AG04449 (cell line): Measurements from ENCODE around the gene COL15A1.

Experiments
- CTCF ChIA-PET: fragments of 350-600 bp; formaldehyde crosslinking; extraction: SDS; loops from one replicate; lab custom pipeline; 2021; ENCODE audit warnings: antibody characterized with exemption; lab: Yijun Ruan, JAX
- POLR2A ChIA-PET: fragments of 400-600, 350-600 bp; formaldehyde crosslinking; extraction: SDS; loops from one replicate; lab custom pipeline; 2020; ENCODE audit warnings: antibody characterized with exemption, inconsistent platforms; lab: Yijun Ruan, JAX
- DNase-seq: peaks from one replicate; pipeline ENCODE4 v3.0.0-alpha.2; 2010; ENCODE audit warnings: low read depth, low spot score
- H3K4me3 ChIP-seq: 2 replicates; pipeline ENCODE4 v1.5.1; 2011; ENCODE audit warnings: low read depth, mild to moderate bottlenecking, control low read depth, low read length
- TF ChIP-seq, protein P1 (sequence below): IDR thresholded peaks from one replicate; pipeline ENCODE4 v1.5.1; 2011; ENCODE audit warnings: mild to moderate bottlenecking, moderate library complexity, low read length, control low read depth, inconsistent platforms; ENCODE audit not compliant: insufficient read depth; ENCODE audit errors: missing control alignments

COL15A1 gene

DNA sequence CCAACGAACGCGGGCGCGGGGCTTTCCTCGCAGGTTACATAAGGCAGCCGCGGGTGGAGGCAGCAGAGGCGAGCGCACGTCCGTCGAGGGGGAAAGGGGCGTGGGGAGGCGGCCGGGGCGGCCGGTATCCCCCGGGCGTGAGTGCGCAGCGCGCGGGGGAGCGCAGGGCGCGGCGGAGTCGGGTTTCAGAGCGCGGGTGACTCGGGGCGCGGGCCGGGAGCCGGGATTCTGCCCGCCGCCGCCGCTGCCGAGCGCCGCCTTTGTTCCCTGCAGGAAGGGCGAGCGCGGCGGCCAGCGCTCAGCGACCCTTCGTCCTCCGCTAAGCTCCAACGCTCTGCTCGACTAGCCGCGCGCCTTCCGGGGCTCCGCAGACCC is at the start of gene COL15A1:
Gene COL15A1, plus strand, starts transcription at position 226 of the 375 bp plus-strand sequence. CDS start 155 bp downstream, outside the sequence.
- POLR2A ChIA-PET = no interaction called here
- TF ChIP-seq, protein P1, sequence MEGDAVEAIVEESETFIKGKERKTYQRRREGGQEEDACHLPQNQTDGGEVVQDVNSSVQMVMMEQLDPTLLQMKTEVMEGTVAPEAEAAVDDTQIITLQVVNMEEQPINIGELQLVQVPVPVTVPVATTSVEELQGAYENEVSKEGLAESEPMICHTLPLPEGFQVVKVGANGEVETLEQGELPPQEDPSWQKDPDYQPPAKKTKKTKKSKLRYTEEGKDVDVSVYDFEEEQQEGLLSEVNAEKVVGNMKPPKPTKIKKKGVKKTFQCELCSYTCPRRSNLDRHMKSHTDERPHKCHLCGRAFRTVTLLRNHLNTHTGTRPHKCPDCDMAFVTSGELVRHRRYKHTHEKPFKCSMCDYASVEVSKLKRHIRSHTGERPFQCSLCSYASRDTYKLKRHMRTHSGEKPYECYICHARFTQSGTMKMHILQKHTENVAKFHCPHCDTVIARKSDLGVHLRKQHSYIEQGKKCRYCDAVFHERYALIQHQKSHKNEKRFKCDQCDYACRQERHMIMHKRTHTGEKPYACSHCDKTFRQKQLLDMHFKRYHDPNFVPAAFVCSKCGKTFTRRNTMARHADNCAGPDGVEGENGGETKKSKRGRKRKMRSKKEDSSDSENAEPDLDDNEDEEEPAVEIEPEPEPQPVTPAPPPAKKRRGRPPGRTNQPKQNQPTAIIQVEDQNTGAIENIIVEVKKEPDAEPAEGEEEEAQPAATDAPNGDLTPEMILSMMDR = no peak
- no peak for DNase-seq
- CTCF ChIA-PET = no interaction called here
- peak within 1 kb of the TSS; percentile 29 for H3K4me3 ChIP-seq

DNA sequence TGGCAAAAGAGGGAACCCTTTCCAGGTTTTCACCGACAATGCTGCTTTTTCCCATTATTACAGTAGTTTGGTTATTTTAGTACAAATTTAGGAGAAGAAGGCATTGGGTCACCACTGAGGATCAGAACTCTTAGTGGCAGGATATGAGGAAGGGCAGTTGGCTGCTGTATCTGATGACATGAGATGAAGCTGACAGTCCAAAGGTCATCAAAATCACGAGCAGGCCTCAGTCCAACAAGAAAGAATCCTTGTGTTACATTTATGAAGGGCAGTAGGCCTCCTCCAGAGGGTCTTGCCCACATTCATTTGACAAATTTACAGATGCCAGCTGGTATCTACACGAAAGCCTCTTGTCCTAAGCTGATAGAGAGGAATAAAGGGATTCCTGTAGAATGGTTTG is 49.5 kb upstream of the COL15A1 start:
- CTCF ChIA-PET = no interaction called here
- no peak for DNase-seq
- no peak overlapping the region for H3K4me3 ChIP-seq
- TF ChIP-seq, protein P1 = no peak
- POLR2A ChIA-PET = no interaction called here

DNA sequence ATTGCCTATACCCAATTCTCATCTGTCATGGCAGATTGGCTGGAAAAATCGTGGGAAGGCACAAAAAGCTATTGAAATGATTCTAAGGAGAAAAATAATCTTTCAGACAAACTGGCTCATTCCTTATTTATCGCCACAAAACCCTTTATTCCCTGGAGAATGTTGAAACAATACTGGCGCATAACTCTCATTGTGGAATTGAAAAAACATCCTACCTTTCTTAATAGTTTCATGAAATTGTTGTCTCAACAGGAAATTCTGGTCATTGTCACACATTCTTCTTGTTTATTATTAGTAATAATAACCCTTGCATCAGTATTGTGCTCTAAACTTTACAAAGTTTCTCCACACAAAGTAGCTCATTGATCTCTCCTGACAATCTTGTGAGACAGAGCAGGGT is 48.9 kb upstream of the COL15A1 start:
- H3K4me3 ChIP-seq = no peak overlapping the region
- ChIA-PET CTCF (no interaction called here), POLR2A (no interaction called here)
- DNase-seq = no peak
- TF ChIP-seq, protein P1 = no peak

DNA sequence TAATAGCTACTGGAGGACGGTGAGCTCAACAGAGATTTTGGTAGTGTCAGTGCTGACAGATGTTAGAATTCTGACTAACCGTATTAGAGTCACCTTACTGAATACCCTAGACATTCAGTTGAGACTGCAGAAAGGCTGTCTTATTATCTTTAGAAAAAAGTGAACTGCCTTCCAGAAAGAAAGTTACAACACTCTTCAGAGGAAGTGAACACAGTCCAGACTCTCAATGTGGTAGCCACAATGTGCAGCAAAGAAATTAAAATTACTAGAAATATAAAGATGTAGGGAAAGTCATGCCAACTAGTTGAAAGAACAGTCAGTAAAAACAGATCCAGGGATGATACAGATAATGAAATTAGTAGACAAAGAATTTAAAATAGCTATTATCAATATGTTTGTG is 47.1 kb upstream of the COL15A1 start:
- ChIA-PET POLR2A (no interaction called here), CTCF (interaction anchor here (1.2 kb wide), 1 partner anchor 12 kb away, joined by 3 read pairs; no protein-coding TSS in a partner anchor)
- no peak for DNase-seq
- H3K4me3 ChIP-seq = no peak overlapping the region
- TF ChIP-seq, protein P1 = no peak

DNA sequence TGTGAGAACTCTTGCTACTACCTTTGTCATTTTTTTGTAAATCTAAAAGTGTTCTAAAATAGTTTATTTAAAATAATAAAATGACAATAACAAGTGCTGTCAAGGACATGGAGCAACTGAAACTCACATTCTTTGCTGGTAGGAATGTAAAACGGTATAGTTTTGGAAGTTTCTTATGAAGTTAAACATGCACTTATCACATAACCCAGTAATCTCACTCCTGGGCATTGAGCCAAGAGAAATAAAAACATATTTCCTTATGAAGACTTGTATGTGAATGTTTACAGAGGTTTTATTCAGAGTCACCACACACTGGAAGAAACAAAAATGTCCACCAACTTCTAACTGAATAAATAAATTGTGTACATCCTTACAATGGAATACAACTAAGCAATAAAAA is 46.0 kb upstream of the COL15A1 start:
- TF ChIP-seq, protein P1 = no peak
- ChIA-PET CTCF (interaction anchor here (0.8 to 1.2 kb wide), 3 partner anchors 11 to 285 kb away, joined by 3 read pairs; no protein-coding TSS in a partner anchor), POLR2A (no interaction called here)
- no peak for DNase-seq
- H3K4me3 ChIP-seq = no peak overlapping the region

DNA sequence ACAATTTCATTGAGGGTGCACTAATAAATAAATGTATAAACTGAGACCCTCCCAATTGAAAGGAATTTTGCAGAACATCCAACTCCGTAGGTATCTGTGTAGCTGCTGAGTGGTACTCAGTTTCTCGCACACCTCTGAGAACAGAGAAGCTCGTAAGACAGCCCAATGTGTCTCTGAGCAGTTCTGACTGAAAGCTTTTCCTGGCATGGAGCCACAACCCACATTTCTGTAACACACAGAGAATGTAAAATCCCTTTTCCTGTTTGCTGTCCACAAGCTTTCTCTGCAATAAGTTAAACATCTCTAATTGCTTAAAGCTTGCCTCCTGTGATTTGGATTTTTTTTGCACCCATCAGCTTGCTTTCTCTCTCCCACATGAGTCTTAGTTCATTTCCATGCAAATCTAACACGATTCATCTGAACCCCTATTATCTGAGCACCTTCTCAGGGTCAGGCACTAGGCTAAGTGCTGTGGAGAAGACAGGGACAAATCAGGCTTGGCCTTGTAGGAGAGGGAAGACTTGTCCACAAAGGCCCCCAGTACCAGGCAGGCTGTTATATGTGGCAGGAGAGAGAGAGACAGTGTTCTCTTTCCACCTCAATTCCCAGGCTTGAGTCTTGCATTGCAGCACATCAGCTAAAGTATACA is 44.2 kb upstream of the COL15A1 start:
- H3K4me3 ChIP-seq = no peak overlapping the region
- CTCF ChIA-PET = interaction anchor here (0.7 to 1.3 kb wide), 7 partner anchors 9 to 99 kb away, joined by 3 read pairs; no protein-coding TSS in a partner anchor
- TF ChIP-seq, protein P1 = no peak
- POLR2A ChIA-PET = interaction anchor here (1.1 kb wide), 1 partner anchor 10 kb away, joined by 4 read pairs; no protein-coding TSS in a partner anchor
- peak; percentile 59 for DNase-seq
